GM23338 (cell line): ENCODE measurements around the gene C14orf180. TPM values are rescaled to one million over a fixed set of nuclear protein-coding genes. Genes with fewer than 3 reads are reported as not detected.

Source experiments
- ATAC-seq: fragments of 200-7000 bp; cut with Tn5 transposase; 3 replicates; pipeline ENCODE4 v1.9.1; 2020
- DNase-seq: peaks from one replicate; pipeline ENCODE4 v3.0.0-alpha.2; 2015; ENCODE audit warnings: low spot score
- H2AFZ ChIP-seq: fragments of 200-600 bp; sonication (generic); 2 replicates; pipeline ENCODE4 v1.8.0; 2016; ENCODE audit warnings: antibody characterized with exemption, mild to moderate bottlenecking, moderate library complexity
- H3F3A ChIP-seq: fragments of 200-600 bp; sonication (generic); replicated peaks from 2 replicates; pipeline ENCODE4 v1.8.0; 2017; ENCODE audit warnings: antibody characterized with exemption, mixed run types, low read depth
- H3K27ac ChIP-seq: fragments of 200-600 bp; sonication (generic); 2 replicates; pipeline ENCODE4 v1.6.1; 2016; ENCODE audit warnings: low read depth
- H3K27me3 ChIP-seq: fragments of 200-600 bp; sonication (generic); 2 replicates; pipeline ENCODE4 v1.8.0; 2016; ENCODE audit warnings: mild to moderate bottlenecking, mixed run types, moderate library complexity; ENCODE audit not compliant: insufficient read depth
- H3K36me3 ChIP-seq: fragments of 200-600 bp; sonication (generic); 2 replicates; pipeline ENCODE4 v1.8.0; 2016; ENCODE audit warnings: mild to moderate bottlenecking; ENCODE audit not compliant: insufficient read depth
- H3K4me1 ChIP-seq: fragments of 200-600 bp; sonication (generic); 2 replicates; pipeline ENCODE4 v1.8.0; 2016; ENCODE audit warnings: mild to moderate bottlenecking, moderate library complexity; ENCODE audit not compliant: insufficient read depth
- H3K4me2 ChIP-seq: fragments of 200-600 bp; sonication (generic); 2 replicates; pipeline ENCODE4 v1.7.1; 2017; ENCODE audit warnings: mixed run types
- H3K4me3 ChIP-seq: fragments of 200-600 bp; sonication (generic); 2 replicates; pipeline ENCODE4 v1.6.1; 2016; ENCODE audit warnings: mixed run types
- H3K79me2 ChIP-seq: fragments of 200-600 bp; sonication (generic); replicated peaks from 2 replicates; pipeline ENCODE4 v1.8.0; 2017; ENCODE audit warnings: mild to moderate bottlenecking; ENCODE audit not compliant: insufficient read depth
- H3K9me2 ChIP-seq: fragments of 200-600 bp; sonication (generic); 2 replicates; pipeline ENCODE4 v1.8.0; 2017; ENCODE audit not compliant: insufficient read depth
- H4K20me1 ChIP-seq: fragments of 200-600 bp; sonication (generic); replicated peaks from 2 replicates; pipeline ENCODE4 v1.8.0; 2017; ENCODE audit warnings: mild to moderate bottlenecking; ENCODE audit not compliant: insufficient read depth
- H3K27ac Mint-ChIP-seq: 2 replicates; pipeline ENCODE4 v1.8.0; 2020; ENCODE audit warnings: inconsistent platforms, mild to moderate bottlenecking, moderate library complexity, mixed read lengths
- H3K27me3 Mint-ChIP-seq: 3 replicates; pipeline ENCODE4 v1.8.0; 2022; ENCODE audit warnings: low read depth, mild to moderate bottlenecking, moderate library complexity, mixed read lengths, inconsistent platforms; ENCODE audit not compliant: insufficient read depth, poor library complexity
- H3K36me3 Mint-ChIP-seq: 3 replicates; pipeline ENCODE4 v1.8.0; 2021; ENCODE audit warnings: low read depth, mild to moderate bottlenecking, inconsistent platforms, moderate library complexity, mixed read lengths
- H3K4me1 Mint-ChIP-seq: 3 replicates; pipeline ENCODE4 v1.8.0; 2020; ENCODE audit warnings: mild to moderate bottlenecking, inconsistent platforms, mixed read lengths
- H3K4me3 Mint-ChIP-seq: 3 replicates; pipeline ENCODE4 v1.8.0; 2021; ENCODE audit warnings: moderate library complexity, mild to moderate bottlenecking, inconsistent platforms, mixed read lengths
- H3K9me3 Mint-ChIP-seq: 3 replicates; pipeline ENCODE4 v1.8.0; 2020; ENCODE audit warnings: moderate library complexity, mild to moderate bottlenecking, inconsistent platforms, mixed read lengths
- CREB1 ChIP-seq: fragments of 250-450 bp; sonication (Bioruptor Pico); IDR thresholded peaks from 2 replicates; pipeline ENCODE4 v1.5.0; 2020; ENCODE audit warnings: low read depth, mild to moderate bottlenecking, moderate library complexity
- EZH2 ChIP-seq: fragments of 200-600 bp; sonication (generic); IDR thresholded peaks from one replicate; pipeline ENCODE4 v1.8.0; 2017; ENCODE audit warnings: antibody characterized with exemption, mild to moderate bottlenecking, low read depth; ENCODE audit not compliant: unreplicated experiment
- EZH2phosphoT487 ChIP-seq: fragments of 200-600 bp; sonication (generic); IDR thresholded peaks from one replicate; pipeline ENCODE4 v1.8.1; 2018; ENCODE audit warnings: antibody characterized with exemption; ENCODE audit not compliant: unreplicated experiment
- POLR2AphosphoS5 ChIP-seq: IDR thresholded peaks from 2 replicates; pipeline ENCODE4 v1.6.1; 2016; ENCODE audit warnings: antibody characterized with exemption, low read depth
- STAT1 ChIP-seq: IDR thresholded peaks from one replicate; pipeline ENCODE4 v1.6.1; 2016; ENCODE audit warnings: antibody characterized with exemption; ENCODE audit not compliant: unreplicated experiment
- ZNF114 ChIP-seq: fragments of 250-450 bp; sonication (Bioruptor Pico); IDR thresholded peaks from 2 replicates; pipeline ENCODE4 v1.5.0; 2020; ENCODE audit warnings: mild to moderate bottlenecking, moderate library complexity
- polyA plus RNA-seq: library from polyadenylated mRNA; unstranded; fragments of >200 nt; fragmentation: Nextera tagmentation; extraction: Ambion mirVana; gene quantifications from 2 replicates; pipeline ENCODE4 v1.2.1, GENCODE V29; 2016
- total RNA-seq: library from RNA; depleted of rRNA; stranded (reverse); fragments of >200 nt; shearing (Covaris generic); gene quantifications from 2 replicates; pipeline ENCODE4 v1.2.3, GENCODE V29; 2014
- TF ChIP-seq, protein P1 (sequence below): IDR thresholded peaks from one replicate; pipeline ENCODE4 v1.6.1; 2018; ENCODE audit warnings: antibody characterized with exemption; ENCODE audit not compliant: unreplicated experiment

C14orf180 gene
- total and polyA plus RNA-seq, 2 experiments from 2014 or later = not detected

DNA sequence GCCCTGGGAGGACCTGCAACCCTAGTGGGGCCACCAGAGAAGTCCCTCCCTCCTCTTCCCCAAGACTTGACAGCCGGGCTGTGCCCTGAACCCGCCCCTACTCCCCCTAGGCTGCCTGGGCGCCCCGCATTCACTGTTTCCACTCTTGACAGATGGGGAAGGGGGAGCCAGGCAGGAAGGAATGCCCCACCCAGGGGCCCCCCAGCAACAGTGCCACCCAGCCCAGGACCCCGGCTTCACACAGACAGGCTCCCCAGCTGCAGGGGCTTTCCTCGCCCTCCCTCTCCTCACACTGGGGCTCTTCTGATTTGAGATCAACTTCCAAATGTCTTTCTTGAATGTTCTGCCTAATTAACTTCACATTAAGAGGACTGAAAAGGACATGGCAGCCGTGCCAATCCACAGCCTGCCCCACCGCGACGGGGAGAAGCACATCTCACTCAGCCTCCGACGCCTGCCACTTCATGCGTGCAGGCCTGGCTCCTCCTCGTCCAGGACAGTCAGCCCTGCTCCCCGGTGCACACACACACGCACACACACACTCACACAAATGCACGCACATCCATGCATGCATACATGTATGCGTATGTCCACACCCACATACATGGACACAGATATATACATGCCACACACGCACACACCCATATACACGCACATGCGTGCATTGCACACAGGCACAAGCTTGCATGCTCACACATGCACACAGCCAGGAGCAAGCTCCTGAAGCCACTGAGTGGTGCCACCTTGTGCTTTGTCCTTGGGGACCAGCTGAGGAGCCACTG lies 19.6 kb upstream of the C14orf180 start:
- TF ChIP-seq EZH2phosphoT487 (no peak), POLR2AphosphoS5 (no peak), CREB1 (CRISPR knock-in tag) (no peak)
- H3K4me1 ChIP-seq = no peaks in the 10 kb centered on the region
- DNase-seq = no peak
- Mint-ChIP-seq H3K27me3 (peaks cover 12% of the 10 kb centered on the region), H3K9me3 (no peaks in the 10 kb centered on the region), H3K36me3 (no peaks in the 10 kb centered on the region), H3K4me3 (no peak overlapping the region), H3K4me1 (peaks cover 4% of the 10 kb centered on the region; the same call in 1 of the 3 replicates), H3K27ac (no peak overlapping the region)
- no peak overlapping the region for H3K4me2 ChIP-seq
- ATAC-seq = no peak
- H3K27ac ChIP-seq = no peak overlapping the region
- H3K27me3 ChIP-seq = no peaks in the 10 kb centered on the region
- H3K36me3 ChIP-seq = no peaks in the 10 kb centered on the region
- H4K20me1 ChIP-seq = no peaks in the 10 kb centered on the region
- H3K79me2 ChIP-seq = no peaks in the 10 kb centered on the region
- H2AFZ ChIP-seq = no peak overlapping the region
- H3F3A ChIP-seq = no peaks in the 10 kb centered on the region
- H3K4me3 ChIP-seq = no peak overlapping the region
- H3K9me2 ChIP-seq = no peaks in the 10 kb centered on the region

DNA sequence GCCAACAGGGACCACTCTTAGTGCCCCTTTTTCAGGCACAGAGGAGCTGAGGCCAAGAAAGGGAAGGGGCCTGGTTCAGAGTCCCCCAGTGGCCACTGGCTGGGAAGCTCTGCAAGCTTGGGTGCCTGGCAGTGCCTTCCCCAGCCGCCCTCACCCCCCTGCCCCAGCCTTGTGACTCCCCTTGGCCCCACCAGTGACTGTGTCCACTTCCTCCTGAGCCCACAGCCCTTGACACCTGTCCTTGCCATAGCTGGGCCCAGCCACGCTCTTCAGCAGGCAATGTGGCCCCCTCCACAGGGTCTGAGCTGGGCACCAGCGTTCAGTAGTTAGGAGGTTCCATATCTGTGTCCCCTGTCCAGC lies 19.0 kb upstream of the C14orf180 start:
- Mint-ChIP-seq H3K27me3 (peaks cover 12% of the 10 kb centered on the region), H3K4me1 (peaks cover 4% of the 10 kb centered on the region; the same call in 1 of the 3 replicates), H3K4me3 (no peak overlapping the region), H3K36me3 (no peaks in the 10 kb centered on the region), H3K27ac (no peak overlapping the region), H3K9me3 (no peaks in the 10 kb centered on the region)
- Histone ChIP-seq H3K9me2 (no peaks in the 10 kb centered on the region), H3K4me1 (no peaks in the 10 kb centered on the region), H2AFZ (no peak overlapping the region), H3K79me2 (no peaks in the 10 kb centered on the region), H3K4me2 (no peak overlapping the region), H3K4me3 (no peak overlapping the region), H3K36me3 (no peaks in the 10 kb centered on the region), H4K20me1 (no peaks in the 10 kb centered on the region), H3K27ac (no peak overlapping the region), H3K27me3 (no peaks in the 10 kb centered on the region), H3F3A (no peaks in the 10 kb centered on the region)
- no peak for DNase-seq
- TF ChIP-seq POLR2AphosphoS5 = no peak
- no peak for TF ChIP-seq STAT1
- no peak for ATAC-seq

DNA sequence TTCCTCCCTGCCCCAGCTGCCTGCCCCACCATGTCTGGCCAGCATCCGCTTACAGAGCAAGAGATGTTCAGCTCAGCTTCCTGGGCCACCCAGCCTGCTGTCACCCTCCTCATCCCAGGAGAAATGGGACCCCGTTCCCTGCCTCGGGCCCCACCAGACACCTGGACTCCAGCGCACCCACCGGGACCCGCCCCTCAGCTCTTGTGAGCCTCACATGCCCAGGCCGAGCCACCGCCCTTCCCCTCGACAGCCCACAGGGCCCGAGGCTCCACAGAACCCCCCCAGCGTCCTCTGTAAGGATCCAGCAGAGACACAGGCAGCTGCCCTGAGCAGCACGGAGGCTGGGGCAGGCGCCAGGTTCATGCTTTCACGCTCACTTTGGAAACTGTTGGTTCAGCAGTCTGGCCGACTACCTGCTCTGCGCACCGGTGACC lies 18.4 kb upstream of the C14orf180 start:
- Histone ChIP-seq H3K4me3 (no peak overlapping the region), H3K27me3 (no peaks in the 10 kb centered on the region), H4K20me1 (no peaks in the 10 kb centered on the region), H3K4me1 (no peaks in the 10 kb centered on the region), H2AFZ (no peak overlapping the region), H3K79me2 (no peaks in the 10 kb centered on the region), H3K27ac (no peak overlapping the region), H3F3A (no peaks in the 10 kb centered on the region), H3K9me2 (no peaks in the 10 kb centered on the region), H3K36me3 (no peaks in the 10 kb centered on the region), H3K4me2 (no peak overlapping the region)
- DNase-seq (no peak), ATAC-seq (no peak)
- no peaks in the 10 kb centered on the region for H3K9me3 Mint-ChIP-seq
- H3K4me3 Mint-ChIP-seq = no peak overlapping the region
- H3K27me3 Mint-ChIP-seq = peaks cover 12% of the 10 kb centered on the region
- peaks cover 4% of the 10 kb centered on the region; the same call in 1 of the 3 replicates for H3K4me1 Mint-ChIP-seq
- no peaks in the 10 kb centered on the region for H3K36me3 Mint-ChIP-seq
- no peak overlapping the region for H3K27ac Mint-ChIP-seq
- TF ChIP-seq, protein P1, sequence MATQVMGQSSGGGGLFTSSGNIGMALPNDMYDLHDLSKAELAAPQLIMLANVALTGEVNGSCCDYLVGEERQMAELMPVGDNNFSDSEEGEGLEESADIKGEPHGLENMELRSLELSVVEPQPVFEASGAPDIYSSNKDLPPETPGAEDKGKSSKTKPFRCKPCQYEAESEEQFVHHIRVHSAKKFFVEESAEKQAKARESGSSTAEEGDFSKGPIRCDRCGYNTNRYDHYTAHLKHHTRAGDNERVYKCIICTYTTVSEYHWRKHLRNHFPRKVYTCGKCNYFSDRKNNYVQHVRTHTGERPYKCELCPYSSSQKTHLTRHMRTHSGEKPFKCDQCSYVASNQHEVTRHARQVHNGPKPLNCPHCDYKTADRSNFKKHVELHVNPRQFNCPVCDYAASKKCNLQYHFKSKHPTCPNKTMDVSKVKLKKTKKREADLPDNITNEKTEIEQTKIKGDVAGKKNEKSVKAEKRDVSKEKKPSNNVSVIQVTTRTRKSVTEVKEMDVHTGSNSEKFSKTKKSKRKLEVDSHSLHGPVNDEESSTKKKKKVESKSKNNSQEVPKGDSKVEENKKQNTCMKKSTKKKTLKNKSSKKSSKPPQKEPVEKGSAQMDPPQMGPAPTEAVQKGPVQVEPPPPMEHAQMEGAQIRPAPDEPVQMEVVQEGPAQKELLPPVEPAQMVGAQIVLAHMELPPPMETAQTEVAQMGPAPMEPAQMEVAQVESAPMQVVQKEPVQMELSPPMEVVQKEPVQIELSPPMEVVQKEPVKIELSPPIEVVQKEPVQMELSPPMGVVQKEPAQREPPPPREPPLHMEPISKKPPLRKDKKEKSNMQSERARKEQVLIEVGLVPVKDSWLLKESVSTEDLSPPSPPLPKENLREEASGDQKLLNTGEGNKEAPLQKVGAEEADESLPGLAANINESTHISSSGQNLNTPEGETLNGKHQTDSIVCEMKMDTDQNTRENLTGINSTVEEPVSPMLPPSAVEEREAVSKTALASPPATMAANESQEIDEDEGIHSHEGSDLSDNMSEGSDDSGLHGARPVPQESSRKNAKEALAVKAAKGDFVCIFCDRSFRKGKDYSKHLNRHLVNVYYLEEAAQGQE = no peak
- TF ChIP-seq CREB1 (CRISPR knock-in tag) = no peak
- no peak for TF ChIP-seq EZH2
- no peak for TF ChIP-seq ZNF114 (CRISPR knock-in tag)
- no peak for TF ChIP-seq STAT1
